ENCODE results near the gene MAMSTR.

MAMSTR gene

DNA sequence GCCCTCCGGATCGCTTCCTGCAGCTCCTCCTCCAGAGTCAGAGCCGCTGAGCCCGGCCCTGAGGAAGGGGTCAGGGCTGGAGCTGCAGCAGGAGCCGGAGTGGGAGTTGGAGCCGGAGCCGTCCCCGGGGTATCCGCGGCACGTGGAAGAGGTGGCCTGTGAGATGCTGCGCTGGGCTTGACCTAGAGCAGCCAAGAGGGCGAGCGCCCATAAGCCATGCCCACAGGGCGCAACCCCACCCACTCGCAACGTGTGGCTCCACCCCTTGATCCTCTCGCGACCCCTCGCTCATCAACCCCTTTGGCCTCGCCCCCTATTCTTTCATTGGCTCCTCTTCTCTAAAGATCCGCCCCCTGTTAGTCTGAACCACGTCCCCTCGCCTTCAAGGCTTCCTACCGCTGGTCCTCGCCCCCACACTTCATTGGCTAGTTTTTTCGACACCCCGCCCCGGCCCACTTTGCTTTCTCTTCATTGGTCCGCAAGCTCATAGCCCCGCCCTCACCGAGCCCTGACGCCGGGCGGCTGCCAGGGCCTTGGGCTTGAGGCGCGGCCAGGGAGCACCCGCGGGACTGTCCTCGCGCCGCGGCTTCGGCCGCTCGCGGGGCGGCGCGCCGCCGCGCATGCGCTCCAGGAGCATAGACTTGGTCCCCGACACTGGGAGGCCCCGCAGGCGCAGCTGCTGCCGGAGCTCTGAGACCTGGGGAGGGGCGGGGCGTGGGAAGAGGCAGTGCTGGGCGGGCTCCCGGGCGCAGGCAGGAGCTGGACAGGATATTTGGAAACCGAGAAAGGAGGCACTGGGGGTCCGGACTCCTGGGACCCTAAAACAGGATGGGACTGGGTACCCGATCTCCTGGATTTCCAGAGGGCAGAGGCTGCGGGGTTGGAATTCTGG, 5.4 kb downstream of the MAMSTR start (continued):
- no peak for TF ChIP-seq PRDM2 (tag by site-specific recombination; IDR thresholded peaks at IDR 0.05; ENCODE audit: borderline replicate concordance)
- TF ChIP-seq ZSCAN30 (tag by site-specific recombination; IDR thresholded peaks at IDR 0.05) = 0 out of 2 replicates have a peak, but pooled peaks have one; percentile 27
- no peak for TF ChIP-seq SALL2 (tag by site-specific recombination; IDR thresholded peaks at IDR 0.05; ENCODE audit: borderline replicate concordance)
- TF ChIP-seq GFI1B (tag by site-specific recombination; IDR thresholded peaks at IDR 0.05) = no peak
- no peak for TF ChIP-seq ZNF510 (tag by site-specific recombination; IDR thresholded peaks at IDR 0.05; ENCODE audit: insufficient replicate concordance)
- TF ChIP-seq ZNF585B (tag by site-specific recombination; IDR thresholded peaks at IDR 0.05) = no peak
- no peak for TF ChIP-seq ZNF830 (tag by site-specific recombination; IDR thresholded peaks at IDR 0.05; ENCODE audit: low read depth)
- TF ChIP-seq HOXD13 (CRISPR knock-in tag; IDR thresholded peaks at IDR 0.05; ENCODE audit: borderline replicate concordance) = no peak
- TF ChIP-seq ZNF621 (tag by site-specific recombination; IDR thresholded peaks at IDR 0.05) = no peak
- no peak for TF ChIP-seq ZNF23 (tag by site-specific recombination; IDR thresholded peaks at IDR 0.05; ENCODE audit: borderline replicate concordance)
- TF ChIP-seq ZNF791 (tag by site-specific recombination; IDR thresholded peaks at IDR 0.05) = no peak
- TF ChIP-seq ZNF555 (tag by site-specific recombination; conservative IDR thresholded peaks at IDR 0.05) = no peak
- 0 out of 2 replicates have a peak, but pooled peaks have one; percentile 12 for TF ChIP-seq ZNF501 (tag by site-specific recombination; IDR thresholded peaks at IDR 0.05)
- no peak for TF ChIP-seq ZNF202 (tag by site-specific recombination; IDR thresholded peaks at IDR 0.05; ENCODE audit: borderline replicate concordance)
- peak; percentile 74 for TF ChIP-seq ZBTB17 (tag by site-specific recombination; IDR thresholded peaks at IDR 0.05)
- TF ChIP-seq REST (tag by site-specific recombination; IDR thresholded peaks at IDR 0.05) = no peak
- peak; percentile 15; the same call in 1 of the 2 replicates for TF ChIP-seq ZNF600 (tag by site-specific recombination; IDR thresholded peaks at IDR 0.05)
- no peak for TF ChIP-seq HOXC10 (CRISPR knock-in tag; IDR thresholded peaks at IDR 0.05)
- TF ChIP-seq ZNF37A (tag by site-specific recombination; IDR thresholded peaks at IDR 0.05) = no peak
- no peak for TF ChIP-seq ZNF169 (tag by site-specific recombination; IDR thresholded peaks at IDR 0.05)
- no peak for TF ChIP-seq WT1 (tag by site-specific recombination; IDR thresholded peaks at IDR 0.05)
- no peak for TF ChIP-seq ATF2 (tag by site-specific recombination; IDR thresholded peaks at IDR 0.05; ENCODE audit: low read depth)
- TF ChIP-seq ZNF776 (tag by site-specific recombination; IDR thresholded peaks at IDR 0.05; ENCODE audit: borderline replicate concordance) = no peak
- no peak for TF ChIP-seq MEIS1 (CRISPR knock-in tag; IDR thresholded peaks at IDR 0.05; ENCODE audit: borderline replicate concordance)
- TF ChIP-seq ZNF514 (tag by site-specific recombination; IDR thresholded peaks at IDR 0.05) = no peak
- TF ChIP-seq ZNF654 (tag by site-specific recombination; IDR thresholded peaks at IDR 0.05; ENCODE audit: low read depth) = no peak
